A673 (cell line): ENCODE results near the gene MAEA. TPM values are rescaled to one million over a fixed set of nuclear protein-coding genes. Genes with fewer than 3 reads are reported as not detected.

ENCODE experiments used
- BruUV-seq: library from RNA; stranded (reverse); fragments of 400-500 nt; replicated peaks from 2 replicates; lab custom pipeline; 2021; lab: Mats Ljungman, UMichigan
- CTCF ChIA-PET: fragments of 300-600 bp; sonication (Branson Sonifier 250); formaldehyde crosslinking; loops from one replicate; lab custom pipeline; 2022; ENCODE audit warnings: antibody characterized with exemption; lab: Charles Lee
- POLR2A ChIA-PET: fragments of 300-600 bp; sonication (Branson Sonifier 250); formaldehyde crosslinking; loops from one replicate; lab custom pipeline; 2022; ENCODE audit warnings: antibody characterized with exemption; ENCODE audit not compliant: low non-redundant PET; lab: Charles Lee
- DNase-seq: peaks from one replicate; pipeline ENCODE4 v3.0.0-alpha.2; 2015; ENCODE audit warnings: low spot score
- H3K27ac ChIP-seq: fragments of 200-600 bp; sonication (generic); 2 replicates; pipeline ENCODE4 v1.5.1; 2016; ENCODE audit warnings: mixed run types, low read depth, mild to moderate bottlenecking, mixed read lengths, antibody characterized with exemption, low read length; ENCODE audit not compliant: poor library complexity, severe bottlenecking
- H3K27me3 ChIP-seq: fragments of 200-600 bp; sonication (generic); replicated peaks from 2 replicates; pipeline ENCODE4 v1.6.1; 2017; ENCODE audit warnings: mixed run types, low read depth, mild to moderate bottlenecking, mixed read lengths, antibody characterized with exemption, low read length; ENCODE audit not compliant: insufficient read depth, poor library complexity
- H3K36me3 ChIP-seq: fragments of 200-600 bp; sonication (generic); 2 replicates; pipeline ENCODE4 v1.6.1; 2016; ENCODE audit warnings: mixed run types, mild to moderate bottlenecking, mixed read lengths, antibody characterized with exemption, low read length; ENCODE audit not compliant: insufficient read depth, poor library complexity, severe bottlenecking
- H3K4me1 ChIP-seq: fragments of 200-600 bp; sonication (generic); 2 replicates; pipeline ENCODE4 v1.6.1; 2017; ENCODE audit warnings: mixed run types, mild to moderate bottlenecking, mixed read lengths, antibody characterized with exemption, low read length; ENCODE audit not compliant: insufficient read depth, poor library complexity, severe bottlenecking
- H3K4me3 ChIP-seq: fragments of 200-600 bp; sonication (generic); 2 replicates; pipeline ENCODE4 v1.5.1; 2016; ENCODE audit warnings: low read depth, mixed run types, mild to moderate bottlenecking, mixed read lengths, low read length; ENCODE audit not compliant: poor library complexity, severe bottlenecking
- H3K9me3 ChIP-seq: fragments of 200-600 bp; sonication (generic); 2 replicates; pipeline ENCODE4 v1.6.1; 2016; ENCODE audit warnings: mixed run types, low read depth, mild to moderate bottlenecking, mixed read lengths, antibody characterized with exemption, low read length; ENCODE audit not compliant: poor library complexity, severe bottlenecking
- CTCF ChIP-seq: fragments of 300-800, 200-600 bp; sonication (generic); conservative IDR thresholded peaks from 2 replicates; pipeline ENCODE4 v1.5.1; 2017; ENCODE audit warnings: low read depth, mild to moderate bottlenecking, antibody characterized with exemption, low read length, moderate library complexity, mixed read lengths
- EZH2 ChIP-seq: fragments of 200-600 bp; sonication (generic); IDR thresholded peaks from 2 replicates; pipeline ENCODE4 v1.6.1; 2017; ENCODE audit warnings: borderline replicate concordance, low read depth, mild to moderate bottlenecking, mixed read lengths, antibody characterized with exemption, low read length; ENCODE audit not compliant: poor library complexity, severe bottlenecking
- intact Hi-C: fragments of 100-400 bp; cut with micrococcal nuclease; formaldehyde crosslinking; loops from one replicate; pipeline ENCODE4 v1.10.0; 2022; ENCODE audit not compliant: unreplicated experiment
- total RNA-seq: library from RNA; stranded (reverse); gene quantifications from 2 replicates; pipeline ENCODE4 v1.2.3, GENCODE V29; 2021

Gene MAEA
- total RNA-seq, 1 experiment from 2014 or later = 87.0 TPM

GRCh38 chr4:1265351-1265750 is 24.3 kb upstream of the MAEA start:
- Histone ChIP-seq H3K4me3 (no peak overlapping the region), H3K4me1 (no peaks in the 10 kb centered on the region), H3K9me3 (peaks cover 6% of the 10 kb centered on the region), H3K27me3 (no peaks in the 10 kb centered on the region), H3K36me3 (no peaks in the 10 kb centered on the region), H3K27ac (no peak overlapping the region)
- ChIA-PET CTCF (no interaction called here), POLR2A (no interaction called here)
- no peak for TF ChIP-seq EZH2
- TF ChIP-seq CTCF = no peak
- BruUV-seq = no TSS peak
- intact Hi-C loops = loop anchor here (5.0 kb wide), 1 partner anchor 98 kb away; no protein-coding TSS in a partner anchor
- DNase-seq = no peak

GRCh38 chr4:1266881-1267763 is 22.6 kb upstream of the MAEA start:
- no peak overlapping the region for H3K27ac ChIP-seq
- ChIA-PET CTCF (no interaction called here), POLR2A (no interaction called here)
- intact Hi-C loops = loop anchor here (5.0 kb wide), 1 partner anchor 100 kb away; no protein-coding TSS in a partner anchor
- TF ChIP-seq CTCF = no peak
- TF ChIP-seq EZH2 = no peak
- H3K4me3 ChIP-seq = no peak overlapping the region
- DNase-seq = no peak
- no peaks in the 10 kb centered on the region for H3K36me3 ChIP-seq
- no TSS peak for BruUV-seq
- no peaks in the 10 kb centered on the region for H3K4me1 ChIP-seq
- peaks cover 6% of the 10 kb centered on the region for H3K9me3 ChIP-seq
- no peaks in the 10 kb centered on the region for H3K27me3 ChIP-seq

GRCh38 chr4:1269209-1269608 is 20.5 kb upstream of the MAEA start:
- CTCF ChIA-PET = interaction anchor here (1.4 kb wide), 1 partner anchor 12 kb away, joined by 4 read pairs; no protein-coding TSS in a partner anchor

More at GRCh38 chr4:1269209-1269608, 20.5 kb upstream of the MAEA start:
- Histone ChIP-seq H3K9me3 (peaks cover 6% of the 10 kb centered on the region), H3K36me3 (no peaks in the 10 kb centered on the region), H3K27me3 (no peaks in the 10 kb centered on the region), H3K4me3 (no peak overlapping the region), H3K4me1 (no peaks in the 10 kb centered on the region), H3K27ac (no peak overlapping the region)
- TF ChIP-seq EZH2 (no peak), CTCF (no peak)
- POLR2A ChIA-PET = no interaction called here
- no peak for DNase-seq
- intact Hi-C loops = loop anchor here (5.0 kb wide), 1 partner anchor 102 kb away; no protein-coding TSS in a partner anchor
- BruUV-seq = no TSS peak
